Immature natural killer cell (primary cell): Measurements from ENCODE around the gene RETN. TPM values are rescaled to one million over a fixed set of nuclear protein-coding genes. Genes with fewer than 3 reads are reported as not detected.

Experiments used
- DNase-seq, 3 donors: peaks; one replicate each; pipeline ENCODE4 v3.0.0; 2022; ENCODE audit warnings: mixed read lengths in 1 of 3
- H3K27ac Mint-ChIP-seq, 6 donors: one replicate each; pipeline ENCODE4 v1.8.0; 2020; ENCODE audit warnings: mixed read lengths in 6 of 6, mild to moderate bottlenecking in 5 of 6, inconsistent platforms in 4 of 6, moderate library complexity in 3 of 6
- H3K27me3 Mint-ChIP-seq, 3 donors: one replicate each; pipeline ENCODE4 v1.8.0; 2020 to 2021; ENCODE audit warnings: low read depth in 3 of 3, mild to moderate bottlenecking in 3 of 3, mixed read lengths in 3 of 3, moderate library complexity in 3 of 3, inconsistent platforms in 1 of 3
- H3K36me3 Mint-ChIP-seq, 3 donors: one replicate each; pipeline ENCODE4 v1.8.0; 2020; ENCODE audit warnings: mixed read lengths in 3 of 3, inconsistent platforms in 2 of 3, mild to moderate bottlenecking in 2 of 3
- H3K4me1 Mint-ChIP-seq, 2 donors: one replicate each; pipeline ENCODE4 v1.8.0; 2020; ENCODE audit warnings: inconsistent platforms in 2 of 2, mild to moderate bottlenecking in 2 of 2, mixed read lengths in 2 of 2, moderate library complexity in 1 of 2
- H3K4me3 Mint-ChIP-seq, 5 donors: one replicate each; pipeline ENCODE4 v1.8.0; 2020; ENCODE audit warnings: mild to moderate bottlenecking in 5 of 5, mixed read lengths in 5 of 5, inconsistent platforms in 3 of 5, moderate library complexity in 3 of 5
- H3K9me3 Mint-ChIP-seq, 6 donors: one replicate each; pipeline ENCODE4 v1.8.0; 2020; ENCODE audit warnings: mild to moderate bottlenecking in 6 of 6, mixed read lengths in 6 of 6, inconsistent platforms in 4 of 6, moderate library complexity in 3 of 6
- polyA plus RNA-seq, 3 donors: library from polyadenylated mRNA; unstranded; fragments of 300-500 nt; fragmentation: Illumina TruSeq; gene quantifications; one replicate each; pipeline ENCODE4 v1.2.3, GENCODE V29; 2021

RETN gene
- polyA plus RNA-seq, 3 donors from 2014 or later = 1.4 TPM; not detected in 2

DNA sequence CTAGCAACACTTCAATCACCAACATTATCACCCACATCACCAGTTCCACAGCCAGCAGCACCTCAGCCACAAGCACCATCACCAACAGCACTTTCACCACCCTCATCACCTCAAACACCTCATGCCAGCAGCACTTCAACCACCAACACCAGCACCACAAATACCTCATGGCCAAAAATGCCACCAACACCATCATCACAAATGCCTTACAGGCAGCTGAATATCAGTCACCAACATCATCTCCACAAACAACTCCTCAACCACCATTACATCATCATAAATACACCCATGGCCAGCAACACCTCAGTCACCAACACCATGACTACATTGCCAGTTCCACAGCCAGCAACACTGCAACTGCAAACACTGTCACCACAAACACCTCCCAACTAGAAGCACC, 22.6 kb downstream of the RETN start:
- peaks cover 0 to 9% of the 10 kb centered on the region in 2 donors for H3K4me1 Mint-ChIP-seq
- peaks cover 0 to 1% (median 0%) of the 10 kb centered on the region in 6 donors for H3K9me3 Mint-ChIP-seq
- no peak overlapping the region for H3K27ac Mint-ChIP-seq
- H3K36me3 Mint-ChIP-seq = no peaks in the 10 kb centered on the region
- DNase-seq = peak; percentile 71 to 77 (median 74)
- peaks cover 14 to 48% (median 40%) of the 10 kb centered on the region in 3 donors for H3K27me3 Mint-ChIP-seq
- no peak overlapping the region for H3K4me3 Mint-ChIP-seq

DNA sequence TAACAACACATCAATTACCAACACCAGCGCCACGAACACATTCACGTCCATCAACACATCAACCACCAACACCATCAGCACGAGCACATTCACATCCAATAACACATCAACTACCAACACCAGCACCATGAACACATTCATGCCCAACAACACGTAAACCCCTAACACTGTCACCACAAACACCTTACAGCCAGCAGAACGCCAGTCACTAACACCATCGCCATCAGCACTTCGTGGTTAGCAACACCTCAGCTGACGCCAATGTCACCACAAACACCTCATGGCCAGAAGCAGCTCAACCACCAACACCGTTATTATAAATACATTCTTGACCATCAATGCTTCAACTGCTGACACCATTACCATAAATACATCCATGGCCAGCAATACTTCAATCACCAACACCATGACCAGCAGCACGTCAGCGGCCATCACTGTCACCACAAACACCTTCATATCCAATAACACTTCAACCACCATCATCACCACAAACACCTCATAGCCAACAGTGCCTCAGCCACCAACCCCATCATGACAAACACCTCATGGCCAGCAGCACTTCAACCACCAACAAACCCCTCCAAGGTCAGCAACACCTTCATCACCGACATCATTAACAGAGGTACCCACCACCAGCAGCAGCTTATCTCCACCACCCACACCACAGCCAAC, 23.7 kb downstream of the RETN start:
- Mint-ChIP-seq H3K4me3 (no peak overlapping the region), H3K27ac (no peak overlapping the region), H3K9me3 (peaks cover 0 to 1% (median 0%) of the 10 kb centered on the region in 6 donors), H3K36me3 (no peaks in the 10 kb centered on the region), H3K4me1 (peaks cover 0 to 9% of the 10 kb centered on the region in 2 donors), H3K27me3 (peaks cover 18 to 44% (median 37%) of the 10 kb centered on the region in 3 donors)
- peak; percentile 78 to 82 (median 80) for DNase-seq

DNA sequence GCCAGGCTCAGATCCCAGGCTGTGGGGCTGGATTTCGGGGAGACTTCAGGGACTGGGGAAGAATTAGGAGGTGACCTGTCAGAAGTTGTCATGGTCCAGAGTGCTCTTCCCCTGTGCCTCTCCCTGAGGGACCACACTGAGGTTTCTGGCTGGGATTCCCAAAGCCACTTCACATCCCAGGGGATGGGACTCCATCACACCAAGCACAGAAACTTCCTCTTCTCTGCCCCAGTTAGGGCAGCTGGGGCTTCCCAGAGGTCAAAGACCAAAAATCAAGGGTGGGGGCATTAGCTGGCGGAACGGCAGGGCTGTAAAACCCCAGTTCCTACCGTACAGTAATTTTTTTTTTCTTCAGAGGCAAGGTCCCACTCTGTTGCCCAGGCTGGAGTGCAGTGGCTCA, 25.6 kb downstream of the RETN start:
- Mint-ChIP-seq H3K4me3 (no peak overlapping the region), H3K4me1 (peaks cover 0 to 9% of the 10 kb centered on the region in 2 donors), H3K9me3 (no peaks in the 10 kb centered on the region), H3K27me3 (peaks cover 22 to 33% (median 27%) of the 10 kb centered on the region in 3 donors), H3K27ac (peak overlapping the region in 3 of 6 donors; percentile 18 to 73 (median 54)), H3K36me3 (no peaks in the 10 kb centered on the region)
- DNase-seq = no peak

DNA sequence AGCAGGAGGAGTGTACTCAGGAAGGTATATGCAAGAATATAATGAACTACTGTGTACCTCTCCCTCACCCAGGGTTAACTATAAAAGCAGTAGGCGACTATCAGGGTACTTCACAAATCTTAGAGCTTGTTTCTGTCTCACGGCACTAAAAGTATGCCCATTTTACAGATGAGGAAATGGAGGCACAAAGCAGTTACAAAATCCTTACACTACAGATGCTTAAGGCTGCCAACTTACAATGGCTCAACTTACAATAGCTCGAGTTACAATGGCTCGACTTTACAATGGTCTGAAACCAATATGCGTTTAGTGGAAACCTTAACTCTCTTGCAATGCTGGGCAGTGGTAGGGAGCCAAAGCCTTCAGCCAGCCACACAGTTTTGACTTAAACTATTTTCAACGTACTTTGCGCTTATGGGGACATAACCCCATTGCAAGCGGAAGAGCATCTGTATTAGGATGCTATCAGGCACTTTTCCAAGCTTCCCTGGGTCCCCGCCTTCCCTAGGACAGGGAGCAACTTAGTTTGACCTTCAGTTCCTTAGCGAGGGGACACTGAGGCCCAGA, 29.0 kb downstream of the RETN start:
- Mint-ChIP-seq H3K36me3 (no peaks in the 10 kb centered on the region), H3K27me3 (peaks cover 19 to 33% (median 25%) of the 10 kb centered on the region in 3 donors), H3K4me1 (peaks cover 0 to 5% of the 10 kb centered on the region in 2 donors), H3K9me3 (peaks cover 0 to 2% (median 0%) of the 10 kb centered on the region in 6 donors), H3K27ac (no peak overlapping the region), H3K4me3 (no peak overlapping the region)
- DNase-seq = no peak

DNA sequence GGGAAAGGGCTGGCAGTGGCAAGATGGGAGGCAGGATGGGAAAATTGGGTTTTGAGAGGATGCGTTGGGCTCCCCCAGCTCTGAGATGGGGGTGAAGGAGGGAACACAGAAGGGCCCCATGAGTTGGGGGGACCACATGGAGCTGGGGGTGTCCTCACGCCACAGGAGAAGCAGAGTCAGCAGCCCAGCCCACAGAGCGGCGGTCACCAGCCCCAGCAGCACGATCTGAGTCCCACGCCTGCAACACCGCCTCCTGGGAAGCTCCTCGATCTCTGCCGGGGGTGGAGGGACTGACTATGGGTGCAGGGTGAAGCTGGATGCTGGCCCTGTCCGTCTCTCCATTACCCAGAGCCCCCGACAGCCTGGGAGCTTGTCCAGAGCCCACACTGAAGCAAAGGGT, 29.7 kb downstream of the RETN start:
- Mint-ChIP-seq H3K27me3 (peaks cover 19 to 33% (median 25%) of the 10 kb centered on the region in 3 donors), H3K9me3 (peaks cover 0 to 2% (median 0%) of the 10 kb centered on the region in 6 donors), H3K4me1 (peaks cover 0 to 2% of the 10 kb centered on the region in 2 donors), H3K27ac (no peak overlapping the region), H3K36me3 (no peaks in the 10 kb centered on the region), H3K4me3 (no peak overlapping the region)
- no peak for DNase-seq

DNA sequence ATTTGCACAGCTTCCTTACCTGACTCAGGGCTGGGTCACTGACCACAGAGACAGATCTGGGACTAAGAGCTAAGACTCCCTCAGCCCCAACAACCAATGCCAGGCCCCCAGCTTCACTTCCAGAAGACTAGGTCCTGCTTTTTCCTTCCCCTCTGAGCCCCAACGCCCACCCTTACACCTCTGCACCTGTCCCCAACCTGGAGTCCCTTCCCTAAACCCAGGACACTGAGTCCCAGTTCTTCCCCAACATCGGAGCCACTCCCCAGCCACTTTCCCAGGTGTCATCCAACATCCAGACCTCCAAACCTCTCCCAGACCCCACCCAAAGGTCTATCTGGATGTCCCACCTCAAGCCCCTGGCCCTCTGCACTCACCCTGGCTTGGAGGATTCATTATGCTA, 30.2 kb downstream of the RETN start:
- Mint-ChIP-seq H3K27me3 (peaks cover 19 to 33% (median 25%) of the 10 kb centered on the region in 3 donors), H3K4me3 (no peak overlapping the region), H3K4me1 (peaks cover 0 to 2% of the 10 kb centered on the region in 2 donors), H3K9me3 (peaks cover 0 to 2% (median 0%) of the 10 kb centered on the region in 6 donors), H3K36me3 (no peaks in the 10 kb centered on the region), H3K27ac (no peak overlapping the region)
- no peak for DNase-seq

DNA sequence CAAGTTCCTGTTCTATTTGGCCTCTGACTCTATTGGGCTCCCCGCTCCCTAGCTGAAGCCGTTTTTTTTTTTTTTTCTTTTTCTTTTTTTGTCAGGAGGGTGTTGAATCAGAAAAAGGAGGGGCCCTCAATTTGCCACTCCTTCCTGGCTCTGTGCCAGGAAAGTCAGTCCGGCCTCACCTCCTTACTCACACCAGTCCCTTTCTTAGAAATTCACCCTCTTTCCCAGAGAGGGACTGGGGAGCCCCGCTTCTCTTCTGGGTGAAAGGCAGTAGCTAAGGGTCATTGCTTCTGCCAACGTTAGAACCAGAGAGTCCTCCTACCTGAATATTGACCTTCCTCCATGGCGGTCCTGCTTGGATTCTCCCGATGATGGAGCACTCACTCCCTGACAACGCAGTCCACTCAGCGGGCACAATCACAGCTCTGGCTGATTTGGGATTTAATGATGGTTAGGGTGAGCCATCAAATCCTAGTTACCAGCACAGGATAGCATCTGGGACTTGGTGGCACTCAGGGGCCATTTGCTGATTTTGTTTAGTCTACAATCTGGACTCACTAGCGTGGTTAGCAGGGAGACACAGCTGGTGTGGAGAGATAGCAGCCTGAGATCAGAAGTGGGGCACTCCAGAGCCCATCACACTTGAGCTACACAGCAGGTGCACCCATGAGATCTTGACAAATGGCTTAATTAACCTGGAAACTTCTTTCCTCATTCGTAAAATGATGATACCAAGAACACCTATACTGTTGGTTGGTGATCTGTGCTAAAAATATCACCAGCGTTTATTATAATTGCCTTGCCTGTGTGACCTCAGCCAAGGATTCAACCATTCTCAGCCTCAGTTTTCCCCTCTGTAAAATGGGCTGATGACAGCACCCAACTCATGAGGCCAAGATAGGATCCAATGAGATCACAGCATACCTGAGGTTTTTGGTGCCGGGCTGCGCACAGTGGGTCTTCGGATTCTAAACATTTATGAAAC, 30.9 kb downstream of the RETN start:
- H3K4me3 Mint-ChIP-seq = no peak overlapping the region

DNA sequence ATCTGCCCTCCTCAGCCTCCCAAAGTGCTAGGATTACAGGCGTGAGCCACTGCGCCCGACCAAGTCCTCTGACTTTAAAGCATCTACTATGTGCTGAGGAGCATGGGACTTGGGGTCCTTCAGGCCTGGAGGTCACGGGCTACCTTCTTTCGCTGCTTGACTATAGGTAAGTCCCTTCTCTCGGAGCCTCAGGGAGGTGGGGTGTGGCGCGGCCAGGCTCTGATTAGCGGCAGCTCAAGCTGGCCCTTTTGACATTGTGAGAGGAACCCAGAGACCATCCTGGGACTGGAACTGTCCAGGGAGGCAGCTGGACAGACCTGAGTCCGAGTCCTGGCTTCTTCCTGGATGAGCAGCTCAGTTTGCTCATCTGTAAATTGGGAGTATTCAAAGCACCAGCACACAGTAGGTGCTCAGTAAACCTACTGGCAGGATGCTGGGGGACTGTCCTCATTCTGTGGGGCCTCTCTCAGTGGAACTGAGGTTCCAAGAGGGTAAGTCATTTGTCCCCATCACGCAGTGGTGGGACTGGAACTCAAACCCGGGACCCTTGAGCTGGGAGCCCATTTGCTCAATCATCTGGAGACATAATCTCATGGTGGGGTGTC, 32.3 kb downstream of the RETN start:
- no peaks in the 10 kb centered on the region for H3K36me3 Mint-ChIP-seq
- peaks cover 7 to 8% of the 10 kb centered on the region in 2 donors for H3K4me1 Mint-ChIP-seq
- no peak overlapping the region for H3K4me3 Mint-ChIP-seq
- peaks cover 12 to 18% (median 17%) of the 10 kb centered on the region in 3 donors for H3K27me3 Mint-ChIP-seq
- DNase-seq = no peak
- H3K9me3 Mint-ChIP-seq = peaks cover 0 to 2% (median 0%) of the 10 kb centered on the region in 6 donors
- no peak overlapping the region for H3K27ac Mint-ChIP-seq

More for the DNA sequence above, 30.9 kb downstream of the RETN start:
- DNase-seq = no peak
- peaks cover 17 to 26% (median 24%) of the 10 kb centered on the region in 3 donors for H3K27me3 Mint-ChIP-seq
- no peaks in the 10 kb centered on the region for H3K36me3 Mint-ChIP-seq
- peaks cover 0 to 2% (median 0%) of the 10 kb centered on the region in 6 donors for H3K9me3 Mint-ChIP-seq
- peaks cover 0 to 2% of the 10 kb centered on the region in 2 donors for H3K4me1 Mint-ChIP-seq
- H3K27ac Mint-ChIP-seq = no peak overlapping the region

DNA sequence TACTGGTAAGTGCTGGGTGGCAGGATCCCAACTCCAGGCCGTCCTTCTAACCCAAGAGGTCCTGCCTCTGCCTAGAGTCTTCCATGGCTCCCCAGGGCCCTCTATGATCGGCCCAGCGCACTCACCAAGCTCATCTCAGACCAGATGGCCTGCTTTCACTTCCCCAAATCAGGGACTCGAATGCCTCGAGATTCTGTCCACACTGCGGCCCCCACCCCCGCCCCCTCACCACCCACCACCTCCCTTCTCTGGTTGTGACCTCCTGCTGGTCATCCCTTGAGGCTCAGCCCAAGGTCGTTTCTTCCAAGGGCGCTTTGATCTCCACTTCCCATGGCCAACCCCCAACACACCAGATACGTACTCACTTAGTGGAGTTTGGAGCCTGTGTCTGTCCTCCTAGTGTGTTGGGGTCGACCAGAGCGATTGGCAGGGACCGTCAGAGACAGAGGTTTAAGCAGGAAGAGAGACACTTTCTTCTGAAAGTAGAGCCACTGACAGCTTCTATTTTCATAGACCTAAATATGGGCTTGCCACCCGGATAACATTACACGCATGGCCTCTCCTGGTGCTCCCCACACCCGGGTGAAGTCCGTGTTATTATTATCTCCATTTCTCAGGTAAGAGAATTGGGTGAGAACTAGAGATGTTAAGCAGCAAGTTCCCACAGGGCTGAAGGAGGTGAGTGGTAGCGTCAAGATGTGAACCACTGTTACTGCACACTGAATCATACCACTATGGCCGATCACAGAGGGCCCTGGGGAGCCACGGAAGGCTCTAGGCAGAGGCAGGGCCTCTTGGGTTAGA, 33.0 kb downstream of the RETN start, which contains the start of gene FCER2:
TSS of gene FCER2 (minus strand) at position 478 of the 804 bp plus-strand sequence. CDS start 2,371 bp downstream, outside the sequence.
- no peaks in the 10 kb centered on the region for H3K36me3 Mint-ChIP-seq
- peaks cover 0 to 2% (median 0%) of the 10 kb centered on the region in 6 donors for H3K9me3 Mint-ChIP-seq
- peaks cover 10 to 22% (median 17%) of the 10 kb centered on the region in 3 donors for H3K27me3 Mint-ChIP-seq
- H3K4me1 Mint-ChIP-seq = peaks cover 14 to 15% of the 10 kb centered on the region in 2 donors
- H3K27ac Mint-ChIP-seq = no peak within 1 kb of the TSS
- no peak within 1 kb of the TSS for H3K4me3 Mint-ChIP-seq
- no peak for DNase-seq

DNA sequence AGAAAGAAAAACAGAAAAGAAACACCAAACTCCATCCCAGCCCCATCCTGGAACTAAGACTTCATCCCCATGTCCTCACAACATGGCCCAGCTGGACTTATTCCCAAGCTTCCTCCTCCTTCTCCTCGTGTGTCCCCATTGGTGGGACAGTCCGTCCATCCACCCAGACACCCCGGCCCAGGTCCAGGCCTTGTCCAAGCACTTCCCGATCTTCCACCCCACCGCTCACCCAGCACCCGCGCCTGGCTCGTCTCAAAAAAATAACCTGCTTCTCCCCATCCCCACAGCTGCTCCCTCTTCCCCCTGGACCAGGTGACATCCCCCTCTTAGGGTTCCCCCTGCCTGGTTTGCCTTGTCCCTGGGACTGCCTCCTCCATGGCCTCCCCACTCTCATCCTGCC, 34.5 kb downstream of the RETN start:
- Mint-ChIP-seq H3K36me3 (no peaks in the 10 kb centered on the region), H3K9me3 (peaks cover 0 to 2% (median 0%) of the 10 kb centered on the region in 6 donors), H3K27ac (no peak overlapping the region), H3K27me3 (peaks cover 5 to 18% (median 7%) of the 10 kb centered on the region in 3 donors), H3K4me3 (no peak overlapping the region), H3K4me1 (peaks cover 15% of the 10 kb centered on the region in 2 donors)
- DNase-seq = no peak

DNA sequence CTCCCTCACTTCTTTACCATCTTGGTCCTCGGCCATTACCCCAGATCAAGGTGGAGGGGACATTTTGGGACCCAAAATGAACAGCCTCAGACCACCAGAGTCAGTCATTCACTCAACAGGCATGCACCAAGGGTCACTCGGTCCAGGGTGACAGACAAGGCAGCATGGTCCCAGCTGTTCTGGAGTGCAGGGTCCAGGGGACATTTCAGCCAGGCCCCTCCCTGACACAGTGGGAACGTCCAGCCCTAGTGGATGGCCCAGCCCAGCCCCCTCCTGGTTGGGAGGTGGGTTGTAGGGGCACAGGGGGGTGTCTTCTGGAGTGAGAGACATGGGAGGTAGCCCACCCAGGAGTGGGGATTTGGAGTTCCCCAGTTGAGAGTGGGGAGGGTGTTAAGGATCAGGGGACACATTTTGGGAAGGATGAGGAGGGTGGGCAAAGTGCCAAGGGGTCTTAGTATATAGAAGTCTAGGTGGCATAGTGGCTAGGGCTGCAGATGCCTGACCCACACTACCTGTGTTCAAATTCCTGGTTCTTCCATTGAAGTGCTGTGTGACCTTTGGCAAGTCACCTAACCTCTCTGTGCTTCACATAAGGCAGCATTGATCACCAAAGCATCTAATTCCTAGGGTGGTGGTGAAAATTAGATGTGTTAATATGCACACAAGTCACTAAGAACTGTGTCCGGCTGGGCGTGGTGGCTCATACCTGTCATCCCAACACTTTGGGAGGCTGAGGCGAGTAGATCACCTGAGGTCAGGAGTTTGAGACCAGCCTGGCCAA, 35.6 kb downstream of the RETN start:
- no peak for DNase-seq
- Mint-ChIP-seq H3K36me3 (no peaks in the 10 kb centered on the region), H3K4me1 (peaks cover 15% of the 10 kb centered on the region in 2 donors), H3K27me3 (peaks cover 5 to 18% (median 7%) of the 10 kb centered on the region in 3 donors), H3K27ac (no peak overlapping the region), H3K4me3 (no peak overlapping the region), H3K9me3 (peaks cover 0 to 2% (median 0%) of the 10 kb centered on the region in 6 donors)
